ENCODE measurements around the gene CAPSL.
"Not testable (repeated sequence)": the region's sequence is repeated elsewhere in the genome, so short reads cannot be mapped to it uniquely, and the experiment has no call there.

CAPSL gene

DNA sequence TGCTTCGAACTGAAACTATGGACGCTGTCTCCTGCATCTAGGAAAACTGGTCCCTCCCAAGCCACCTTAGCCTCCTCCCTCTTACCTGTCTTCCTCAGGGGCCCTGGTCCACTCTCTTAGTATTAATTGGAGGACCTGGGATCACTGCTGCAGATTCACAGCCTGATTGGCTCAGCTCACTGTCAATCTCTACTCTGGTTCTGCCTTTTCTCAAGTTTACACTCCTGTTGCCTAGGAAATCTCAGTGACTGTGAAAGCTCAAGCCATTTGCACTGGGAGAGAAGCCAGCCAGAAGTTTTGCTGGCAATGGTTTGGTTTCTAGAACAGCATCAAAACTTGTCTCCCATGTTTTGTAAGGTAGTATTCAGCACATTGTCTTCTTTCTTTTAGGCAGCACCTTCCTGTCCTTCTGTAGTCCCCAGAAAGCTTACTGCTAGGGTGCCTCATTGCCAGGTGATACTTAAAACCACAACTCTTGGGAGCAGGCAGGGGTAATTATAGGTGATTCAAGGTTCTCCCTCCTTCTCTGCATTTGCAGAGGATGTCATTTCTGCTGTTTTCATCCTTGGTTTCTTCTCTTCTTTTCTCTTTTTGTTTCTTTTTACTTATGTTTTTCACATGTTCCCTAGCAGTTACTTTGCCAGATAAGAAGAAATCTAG lies at the start of gene CAPSL:
Gene CAPSL, minus strand, starts transcription at position 55 of the 660 bp plus-strand sequence. CDS start 17,502 bp downstream, outside the sequence.
- DNase-seq (ENCODE audit: extremely low read depth, low read depth): peak; percentile 43
- TF ChIP-seq, protein P1, sequence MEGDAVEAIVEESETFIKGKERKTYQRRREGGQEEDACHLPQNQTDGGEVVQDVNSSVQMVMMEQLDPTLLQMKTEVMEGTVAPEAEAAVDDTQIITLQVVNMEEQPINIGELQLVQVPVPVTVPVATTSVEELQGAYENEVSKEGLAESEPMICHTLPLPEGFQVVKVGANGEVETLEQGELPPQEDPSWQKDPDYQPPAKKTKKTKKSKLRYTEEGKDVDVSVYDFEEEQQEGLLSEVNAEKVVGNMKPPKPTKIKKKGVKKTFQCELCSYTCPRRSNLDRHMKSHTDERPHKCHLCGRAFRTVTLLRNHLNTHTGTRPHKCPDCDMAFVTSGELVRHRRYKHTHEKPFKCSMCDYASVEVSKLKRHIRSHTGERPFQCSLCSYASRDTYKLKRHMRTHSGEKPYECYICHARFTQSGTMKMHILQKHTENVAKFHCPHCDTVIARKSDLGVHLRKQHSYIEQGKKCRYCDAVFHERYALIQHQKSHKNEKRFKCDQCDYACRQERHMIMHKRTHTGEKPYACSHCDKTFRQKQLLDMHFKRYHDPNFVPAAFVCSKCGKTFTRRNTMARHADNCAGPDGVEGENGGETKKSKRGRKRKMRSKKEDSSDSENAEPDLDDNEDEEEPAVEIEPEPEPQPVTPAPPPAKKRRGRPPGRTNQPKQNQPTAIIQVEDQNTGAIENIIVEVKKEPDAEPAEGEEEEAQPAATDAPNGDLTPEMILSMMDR (IDR thresholded peaks at IDR 0.05; ENCODE audit: low read depth, low read length, missing control alignments): no peak
- no peak within 1 kb of the TSS for H3K4me3 ChIP-seq (replicated peaks; ENCODE audit: low read depth, low read length)

DNA sequence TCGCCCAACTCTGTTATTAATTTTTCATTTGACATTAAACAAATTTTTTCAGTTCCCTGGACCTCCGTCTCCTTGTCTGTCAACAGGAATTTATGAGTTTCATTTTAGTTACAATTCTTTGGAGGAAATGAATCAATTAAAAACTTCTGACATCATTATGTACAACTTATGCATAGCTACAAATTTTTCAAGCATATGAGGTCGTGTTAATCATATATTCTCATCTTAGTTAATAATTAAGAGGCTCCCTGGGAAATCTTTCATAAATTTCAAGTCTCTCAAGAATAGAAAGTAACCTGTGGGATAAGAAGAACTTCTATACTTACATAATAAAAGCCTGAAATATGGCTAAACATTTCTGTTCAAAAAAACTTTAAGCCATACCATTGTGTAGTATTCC lies 49.4 kb upstream of the CAPSL start:
- no peak overlapping the region for H3K4me3 ChIP-seq (replicated peaks; ENCODE audit: low read depth, low read length)
- DNase-seq (ENCODE audit: extremely low read depth, low read depth): no peak
- TF ChIP-seq, protein P1 (IDR thresholded peaks at IDR 0.05; ENCODE audit: low read depth, low read length, missing control alignments): no peak

DNA sequence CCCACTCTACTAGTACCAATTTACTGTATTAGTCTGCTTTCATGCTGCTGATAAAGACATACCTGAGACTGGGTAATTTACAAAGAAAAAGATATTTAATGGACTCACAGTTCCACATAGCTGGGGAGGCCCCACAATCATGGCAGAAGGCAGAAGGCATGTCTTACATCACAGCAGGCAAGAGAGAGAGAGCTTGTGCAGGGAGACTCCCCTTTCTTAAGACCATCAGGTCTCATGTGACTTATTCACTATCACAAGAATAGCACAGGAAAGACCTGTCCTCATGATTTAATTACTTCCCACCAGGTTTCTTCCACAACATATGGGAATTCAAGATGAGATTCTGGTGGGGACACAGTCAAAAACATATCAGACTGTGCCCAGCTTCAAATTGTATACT lies 41.3 kb upstream of the CAPSL start:
- TF ChIP-seq, protein P1 (IDR thresholded peaks at IDR 0.05; ENCODE audit: low read depth, low read length, missing control alignments): no peak
- no peak overlapping the region for H3K4me3 ChIP-seq (replicated peaks; ENCODE audit: low read depth, low read length)
- DNase-seq (ENCODE audit: extremely low read depth, low read depth): no peak

DNA sequence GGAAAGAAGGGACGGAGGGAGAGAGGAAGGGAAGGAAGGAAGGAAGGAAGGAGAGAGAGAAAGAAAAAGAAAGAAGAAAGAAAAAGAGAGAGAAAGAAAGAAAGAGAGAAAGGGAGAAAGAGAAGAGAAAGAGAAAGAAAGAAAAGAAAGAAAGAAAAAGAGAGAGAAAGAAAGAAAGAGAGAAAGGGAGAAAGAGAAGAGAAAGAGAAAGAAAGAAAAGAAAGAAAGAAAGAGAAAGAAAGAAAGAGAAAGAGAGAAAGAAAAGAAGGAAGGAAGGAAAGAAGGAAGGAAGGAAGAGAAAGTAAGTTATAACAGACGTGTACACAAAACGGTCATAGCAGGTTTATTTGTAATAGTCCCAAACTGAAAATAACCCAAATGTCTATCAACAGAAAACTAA lies 38.4 kb upstream of the CAPSL start:
- DNase-seq (ENCODE audit: extremely low read depth, low read depth): not testable (repeated sequence)

DNA sequence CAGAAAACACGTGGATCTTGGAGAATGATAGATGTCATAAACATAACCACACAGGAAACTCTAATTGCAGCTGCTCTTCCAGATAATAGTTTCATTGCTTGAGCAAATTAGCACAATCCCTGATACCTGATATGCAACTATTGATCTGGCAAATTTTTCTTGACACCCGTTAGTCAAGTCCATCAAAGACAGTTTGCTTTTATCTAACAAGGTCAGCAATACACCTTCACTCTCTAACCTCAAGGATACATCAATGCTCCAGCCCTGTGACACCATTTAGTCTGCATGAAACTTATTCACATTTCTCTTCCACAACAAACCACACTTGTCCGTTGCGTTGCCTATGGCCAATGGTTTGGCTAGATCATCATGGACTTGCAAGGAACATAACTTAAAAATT lies 36.1 kb upstream of the CAPSL start:
- DNase-seq (ENCODE audit: extremely low read depth, low read depth): no peak
- TF ChIP-seq, protein P1 (IDR thresholded peaks at IDR 0.05; ENCODE audit: low read depth, low read length, missing control alignments): no peak
- no peak overlapping the region for H3K4me3 ChIP-seq (replicated peaks; ENCODE audit: low read depth, low read length)

More for the DNA sequence above, 38.4 kb upstream of the CAPSL start:
- not testable (repeated sequence) for H3K4me3 ChIP-seq (replicated peaks; ENCODE audit: low read depth, low read length)

DNA sequence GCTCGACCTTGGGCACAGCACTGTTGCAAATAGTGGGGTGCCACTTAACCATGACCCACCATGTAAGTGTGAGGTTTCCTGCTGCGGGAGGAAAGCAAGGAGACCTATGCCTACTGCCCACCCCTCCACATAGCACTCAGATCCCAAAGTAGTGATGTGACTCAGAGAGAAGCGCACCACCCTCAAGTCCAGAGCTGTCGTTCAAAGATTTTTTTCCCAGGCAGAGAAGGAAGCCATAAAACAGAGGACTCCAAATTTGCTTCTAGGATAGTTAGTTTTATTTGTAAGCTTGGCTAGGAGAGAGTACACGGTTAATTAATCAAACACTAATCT lies 33.4 kb upstream of the CAPSL start:
- H3K4me3 ChIP-seq (replicated peaks; ENCODE audit: low read depth, low read length): no peak overlapping the region
- TF ChIP-seq, protein P1 (IDR thresholded peaks at IDR 0.05; ENCODE audit: low read depth, low read length, missing control alignments): no peak
- DNase-seq (ENCODE audit: extremely low read depth, low read depth): no peak

DNA sequence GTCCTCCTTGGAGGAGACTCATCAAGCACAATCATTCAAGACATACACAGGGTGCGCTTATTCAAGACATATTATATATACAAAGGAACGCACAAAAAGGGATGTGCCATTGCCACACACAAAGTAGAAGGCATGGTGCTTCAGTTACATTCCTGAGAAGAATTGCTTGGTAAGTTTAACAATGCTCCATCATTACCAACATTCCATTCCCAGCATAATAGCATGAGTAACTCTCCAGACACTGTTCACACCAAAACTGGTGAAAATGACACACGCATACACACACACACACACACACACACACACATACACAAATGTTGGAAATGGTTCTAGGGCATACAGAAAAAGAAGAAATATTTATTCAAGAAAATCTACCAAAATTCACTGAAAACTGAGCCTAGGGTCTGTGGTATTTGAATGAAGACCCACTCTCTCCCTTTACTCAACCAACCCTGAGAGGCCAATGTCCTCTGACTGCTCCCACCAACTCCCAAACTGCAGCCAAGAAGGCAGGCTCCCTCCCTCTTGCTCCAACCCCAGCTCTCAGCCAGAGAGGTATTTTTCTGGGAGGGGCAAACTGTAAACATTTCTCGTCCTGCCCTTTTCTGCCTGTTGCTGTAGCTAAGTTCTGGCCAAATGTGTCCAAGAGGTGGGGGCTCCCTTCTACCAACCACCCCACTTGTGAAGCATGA lies 32.9 kb upstream of the CAPSL start:
- no peak for DNase-seq (ENCODE audit: extremely low read depth, low read depth)
- no peak overlapping the region for H3K4me3 ChIP-seq (replicated peaks; ENCODE audit: low read depth, low read length)
- TF ChIP-seq, protein P1 (IDR thresholded peaks at IDR 0.05; ENCODE audit: low read depth, low read length, missing control alignments): no peak

Data from HFF-Myc (cell line).